GM12878 (cell line): Measurements from ENCODE around the gene RRAS. TPM values are rescaled to one million over a fixed set of nuclear protein-coding genes. Genes with fewer than 3 reads are reported as not detected.
A peak's percentile ranks its signal among the peaks of the same experiment; 100 is the strongest.

Experiments used
- ATAC-seq: fragments of 200-7000 bp; cut with Tn5 transposase; 3 replicates; pipeline ENCODE4 v1.9.1; 2020; ENCODE audit warnings: mild to moderate bottlenecking, moderate library complexity
- BruUV-seq: library from RNA; stranded (reverse); fragments of 400-500 nt; replicated peaks from 2 replicates; lab custom pipeline; 2021; lab: Mats Ljungman, UMichigan
- CTCF ChIA-PET: fragments of 300-600 bp; sonication (Branson Sonifier 250); formaldehyde crosslinking; extraction: SDS; loops from one replicate; lab custom pipeline; 2021; ENCODE audit warnings: inconsistent platforms; lab: Yijun Ruan, JAX
- POLR2A ChIA-PET: fragments of 350-600 bp; formaldehyde crosslinking; extraction: SDS; loops from one replicate; lab custom pipeline; 2021; ENCODE audit warnings: inconsistent platforms; lab: Charles Lee
- RAD21 ChIA-PET: fragments of 300-600 bp; sonication (Branson Sonifier 250); formaldehyde crosslinking; loops from one replicate; lab custom pipeline; 2023; ENCODE audit warnings: antibody characterized with exemption; ENCODE audit not compliant: unreplicated experiment; lab: Charles Lee
- SMC1A ChIA-PET: fragments of 300-600 bp; sonication (Branson Sonifier 250); formaldehyde crosslinking; loops from one replicate; lab custom pipeline; 2023; ENCODE audit not compliant: unreplicated experiment, uncharacterized antibody; lab: Charles Lee
- DNase-seq: peaks from one replicate; pipeline ENCODE4 v3.0.0-alpha.2; 2011; ENCODE audit warnings: low read depth, low spot score
- FAIRE-seq: peaks from 3 replicates; lab custom pipeline; 2011; peaks lifted over from hg19 to GRCh38; lab: Jason Lieb, UNC
- H2AFZ ChIP-seq: 2 replicates; pipeline ENCODE4 v1.6.0; 2011; ENCODE audit warnings: low read depth, low read length, control low read depth; ENCODE audit not compliant: control insufficient read depth
- H3K27ac ChIP-seq: 2 replicates; pipeline ENCODE4 v1.5.1; 2011; ENCODE audit warnings: control low read depth; ENCODE audit not compliant: control insufficient read depth, insufficient read depth
- H3K27me3 ChIP-seq, 2 experiments: replicated peaks in 1 of 2; 2 replicates each; pipeline versions ENCODE4 v1.6.0 to v1.6.1; 2011; ENCODE audit warnings: low read length in 1 of 2; ENCODE audit not compliant: control insufficient read depth in 2 of 2, insufficient read depth in 2 of 2
- H3K36me3 ChIP-seq, 2 experiments: 2 replicates each; pipeline ENCODE4 v1.5.1; 2011; ENCODE audit warnings: low read length in 1 of 2; ENCODE audit not compliant: control insufficient read depth in 2 of 2, insufficient read depth in 2 of 2
- H3K4me1 ChIP-seq: 2 replicates; pipeline ENCODE4 v1.6.1; 2011; ENCODE audit warnings: mild to moderate bottlenecking, low read length, moderate library complexity, mixed read lengths; ENCODE audit not compliant: control insufficient read depth, insufficient read depth
- H3K4me2 ChIP-seq: 2 replicates; pipeline ENCODE4 v1.6.0; 2011; ENCODE audit warnings: control low read depth; ENCODE audit not compliant: control insufficient read depth, insufficient read depth
- H3K4me3 ChIP-seq: fragments of 200-600 bp; sonication (generic); 2 replicates; pipeline ENCODE4 v1.5.1; 2016
- H3K79me2 ChIP-seq: 2 replicates; pipeline ENCODE4 v1.6.0; 2011; ENCODE audit warnings: low read length; ENCODE audit not compliant: control insufficient read depth, insufficient read depth
- H3K9ac ChIP-seq: 2 replicates; pipeline ENCODE4 v1.8.0; 2011; ENCODE audit warnings: low read length, control low read depth, mixed read lengths; ENCODE audit not compliant: control insufficient read depth, insufficient read depth
- H3K9me3 ChIP-seq: replicated peaks from 3 replicates; pipeline ENCODE4 v1.5.1; 2011; ENCODE audit warnings: mild to moderate bottlenecking, low read length; ENCODE audit not compliant: control insufficient read depth, insufficient read depth
- H4K20me1 ChIP-seq: 2 replicates; pipeline ENCODE4 v1.6.0; 2011; ENCODE audit not compliant: control insufficient read depth, insufficient read depth
- BACH1 ChIP-seq: fragments of 450-650 bp; IDR thresholded peaks from 2 replicates; pipeline ENCODE4 v1.6.1; 2017; ENCODE audit warnings: mild to moderate bottlenecking, borderline replicate concordance
- CREM ChIP-seq: IDR thresholded peaks from 2 replicates; pipeline ENCODE4 v1.6.1; 2014; ENCODE audit warnings: antibody characterized with exemption, low read depth
- FOS ChIP-seq: IDR thresholded peaks from 3 replicates; pipeline ENCODE4 v1.6.1; 2011; ENCODE audit warnings: borderline replicate concordance; ENCODE audit not compliant: insufficient read length; ENCODE audit errors: extremely low read depth
- HCFC1 ChIP-seq: fragments of 150-350 bp; IDR thresholded peaks from 2 replicates; pipeline ENCODE4 v1.6.1; 2014; ENCODE audit warnings: low read length
- IRF4 ChIP-seq: IDR thresholded peaks from 2 replicates; pipeline ENCODE4 v1.6.1; 2011; ENCODE audit warnings: low read depth, low read length
- NR2C2 ChIP-seq: IDR thresholded peaks from 2 replicates; pipeline ENCODE4 v1.6.1; 2011; ENCODE audit warnings: borderline replicate concordance, low read depth; ENCODE audit not compliant: control insufficient read depth, insufficient read length
- YY1 ChIP-seq: IDR thresholded peaks from 2 replicates; pipeline ENCODE4 v1.6.1; 2011; ENCODE audit warnings: low read depth, mild to moderate bottlenecking, low read length
- WGBS: methylation state at CpG from one replicate; pipeline ENCODE4 v1.1.6; 2016; ENCODE audit warnings: low lambda C conversion rate; ENCODE audit not compliant: insufficient replicate concordance, insufficient coverage; ENCODE audit errors: missing lambda C conversion rate; 5-methylcytosine and 5-hydroxymethylcytosine counted together
- in situ Hi-C: fragments of 300-500 bp; cut with MboI; formaldehyde crosslinking; loops from 9 replicates; pipeline ENCODE4 v1.14.3; 2018; ENCODE audit warnings: mixed read lengths
- intact Hi-C: fragments of 100-400 bp; cut with micrococcal nuclease; formaldehyde crosslinking; loops from one replicate; pipeline ENCODE4 v1.14.2; 2022; ENCODE audit not compliant: unreplicated experiment
- polyA plus RNA-seq, 11 experiments: library from polyadenylated mRNA; depleted of rRNA in 4 of 11; unstranded in 6 of 11; stranded (reverse) in 5 of 11; fragments of >200 nt; fragmentation: Nextera tagmentation in 4 of 11; fragmentation: Illumina TruSeq in 1 of 11; extraction: Ambion mirVana in 4 of 11; extraction: Trizol in 1 of 11; gene quantifications; 1 replicate in 1 of 11; 2 replicates in 10 of 11; pipeline versions ENCODE4 v1.2.1 to v1.2.3, GENCODE V29; 2011 to 2016; ENCODE audit warnings: inconsistent platforms in 2 of 11, missing spikeins in 2 of 11, low read depth in 1 of 11
- total RNA-seq, 4 experiments: library from RNA; depleted of rRNA in 3 of 4; stranded (reverse); fragments of >200 nt in 3 of 4; fragmentation: Illumina TruSeq in 1 of 4; extraction: Trizol in 1 of 4; gene quantifications; 2 replicates each; pipeline versions ENCODE4 v1.2.1 to v1.2.3, GENCODE V29; 2013 to 2021
- TF ChIP-seq, protein P1 (sequence below): fragments of 450-650 bp; IDR thresholded peaks from 2 replicates; pipeline ENCODE4 v1.6.1; 2017; ENCODE audit warnings: mild to moderate bottlenecking, low read depth, inconsistent platforms; ENCODE audit not compliant: poor library complexity, severe bottlenecking
- TF ChIP-seq, protein P2 (sequence below): IDR thresholded peaks from 2 replicates; pipeline ENCODE4 v1.6.1; 2011; ENCODE audit warnings: borderline replicate concordance, low read depth, mild to moderate bottlenecking, moderate library complexity, low read length; ENCODE audit not compliant: insufficient read depth, poor library complexity, severe bottlenecking
- TF ChIP-seq, protein P3 (sequence below): fragments of 450-650 bp; formaldehyde crosslinking; IDR thresholded peaks from 2 replicates; pipeline ENCODE4 v1.5.0; 2022; ENCODE audit warnings: mild to moderate bottlenecking, missing genetic modification characterization

RRAS gene
- total and polyA plus RNA-seq, 10 of the 15 experiments (the other 5 are each of a cell fraction or from before 2014, with no cell fraction given) = 0.24 to 5.8 (median 1.8) TPM

DNA sequence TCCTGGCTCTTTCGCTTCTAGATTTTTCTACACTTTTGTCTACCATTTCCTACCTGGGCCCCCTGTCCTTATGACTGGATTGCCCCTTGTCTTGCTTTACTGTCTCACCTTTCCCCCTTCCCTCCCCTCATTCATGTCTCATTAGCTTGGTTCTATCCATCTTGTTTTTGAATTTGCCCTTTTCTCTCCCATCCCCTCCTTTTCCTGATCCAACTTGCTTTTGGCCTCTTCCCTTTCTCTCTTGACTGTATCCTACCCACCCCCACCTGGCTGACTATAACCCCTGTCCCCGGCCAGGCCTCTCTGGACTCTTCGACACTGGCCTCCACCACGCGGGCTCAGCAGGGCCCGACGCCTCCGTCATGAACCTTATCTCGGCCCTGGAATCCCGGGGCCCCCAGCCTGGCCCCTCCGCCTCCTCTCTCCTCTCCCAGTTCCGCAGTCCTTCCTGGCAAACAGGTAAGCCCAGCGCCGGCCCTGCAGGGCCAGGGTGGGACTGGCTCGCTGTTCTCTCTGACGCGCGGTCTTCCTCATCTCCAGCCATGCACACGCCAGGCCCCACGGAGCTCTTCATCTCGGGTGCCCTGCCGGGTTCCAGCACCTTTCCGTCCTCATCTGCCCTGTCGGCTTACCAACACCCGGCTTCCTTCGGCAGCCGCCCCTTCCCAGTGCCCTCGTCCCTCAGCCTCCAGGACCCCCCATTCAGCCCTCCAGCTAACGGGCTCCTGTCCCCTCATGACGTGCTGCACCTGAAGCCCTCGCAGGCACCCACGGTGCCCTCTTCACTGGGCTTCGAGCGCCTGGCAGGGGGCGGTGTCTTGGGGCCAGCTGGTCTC, 45.6 kb downstream of the RRAS start:
- DNase-seq = no peak
- in situ Hi-C loops = no loop called here
- H3K9me3 ChIP-seq = no peaks in the 10 kb centered on the region
- H3K9ac ChIP-seq = no peak overlapping the region; the same call in 1 of the 2 replicates
- BruUV-seq = no TSS peak
- POLR2A ChIA-PET = interaction anchor here (0.7 to 4.8 kb wide), 3 partner anchors 47 to 81 kb away, joined by 3 to 49 read pairs (median 37); partner anchors contain the start of genes PRMT1, RRAS and SCAF1
- ATAC-seq = no peak
- H3K36me3 ChIP-seq = peaks cover 0 to 19% of the 10 kb centered on the region in 2 experiments; a peak in 3 of 4 replicates
- peaks cover 28% of the 10 kb centered on the region for H3K79me2 ChIP-seq
- 92% methylated on average over 29 of the region's 35 CpGs for WGBS
- RAD21 ChIA-PET = interaction anchor here (1.8 to 1.9 kb wide), 2 partner anchors 46 to 81 kb away, joined by 8 to 17 read pairs; partner anchors contain the start of gene RRAS
- H3K27ac ChIP-seq = peak overlapping the region; percentile 68; the same call in 1 of the 2 replicates
- peak overlapping the region; percentile 66; the same call in 1 of the 2 replicates for H3K4me3 ChIP-seq
- H3K4me2 ChIP-seq = peak overlapping the region; percentile 77
- H3K27me3 ChIP-seq = no peaks in the 10 kb centered on the region
- H2AFZ ChIP-seq = no peak overlapping the region
- peaks cover 3% of the 10 kb centered on the region; the same call in 1 of the 2 replicates for H4K20me1 ChIP-seq
- intact Hi-C loops = loop anchor here (5.0 kb wide), 1 partner anchor 48 kb away; the partner anchor contains the start of genes RRAS and SCAF1
- SMC1A ChIA-PET = interaction anchor here (1.2 kb wide), 1 partner anchor 24 kb away, joined by 5 read pairs; no protein-coding TSS in a partner anchor
- FAIRE-seq = no peak
- CTCF ChIA-PET = interaction anchor here (0.6 to 2.5 kb wide), 4 partner anchors 24 to 89 kb away, joined by 3 to 17 read pairs (median 4); no protein-coding TSS in a partner anchor
- peaks cover 7% of the 10 kb centered on the region for H3K4me1 ChIP-seq
- TF ChIP-seq FOS = no peak
- no peak for TF ChIP-seq HCFC1
- no peak for TF ChIP-seq BACH1
- TF ChIP-seq, protein P1, sequence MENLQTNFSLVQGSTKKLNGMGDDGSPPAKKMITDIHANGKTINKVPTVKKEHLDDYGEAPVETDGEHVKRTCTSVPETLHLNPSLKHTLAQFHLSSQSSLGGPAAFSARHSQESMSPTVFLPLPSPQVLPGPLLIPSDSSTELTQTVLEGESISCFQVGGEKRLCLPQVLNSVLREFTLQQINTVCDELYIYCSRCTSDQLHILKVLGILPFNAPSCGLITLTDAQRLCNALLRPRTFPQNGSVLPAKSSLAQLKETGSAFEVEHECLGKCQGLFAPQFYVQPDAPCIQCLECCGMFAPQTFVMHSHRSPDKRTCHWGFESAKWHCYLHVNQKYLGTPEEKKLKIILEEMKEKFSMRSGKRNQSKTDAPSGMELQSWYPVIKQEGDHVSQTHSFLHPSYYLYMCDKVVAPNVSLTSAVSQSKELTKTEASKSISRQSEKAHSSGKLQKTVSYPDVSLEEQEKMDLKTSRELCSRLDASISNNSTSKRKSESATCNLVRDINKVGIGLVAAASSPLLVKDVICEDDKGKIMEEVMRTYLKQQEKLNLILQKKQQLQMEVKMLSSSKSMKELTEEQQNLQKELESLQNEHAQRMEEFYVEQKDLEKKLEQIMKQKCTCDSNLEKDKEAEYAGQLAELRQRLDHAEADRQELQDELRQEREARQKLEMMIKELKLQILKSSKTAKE = no peak
- TF ChIP-seq, protein P2, sequence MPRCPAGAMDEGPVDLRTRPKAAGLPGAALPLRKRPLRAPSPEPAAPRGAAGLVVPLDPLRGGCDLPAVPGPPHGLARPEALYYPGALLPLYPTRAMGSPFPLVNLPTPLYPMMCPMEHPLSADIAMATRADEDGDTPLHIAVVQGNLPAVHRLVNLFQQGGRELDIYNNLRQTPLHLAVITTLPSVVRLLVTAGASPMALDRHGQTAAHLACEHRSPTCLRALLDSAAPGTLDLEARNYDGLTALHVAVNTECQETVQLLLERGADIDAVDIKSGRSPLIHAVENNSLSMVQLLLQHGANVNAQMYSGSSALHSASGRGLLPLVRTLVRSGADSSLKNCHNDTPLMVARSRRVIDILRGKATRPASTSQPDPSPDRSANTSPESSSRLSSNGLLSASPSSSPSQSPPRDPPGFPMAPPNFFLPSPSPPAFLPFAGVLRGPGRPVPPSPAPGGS = no peak
- TF ChIP-seq NR2C2 = no peak
- no peak for TF ChIP-seq CREM
- TF ChIP-seq, protein P3, sequence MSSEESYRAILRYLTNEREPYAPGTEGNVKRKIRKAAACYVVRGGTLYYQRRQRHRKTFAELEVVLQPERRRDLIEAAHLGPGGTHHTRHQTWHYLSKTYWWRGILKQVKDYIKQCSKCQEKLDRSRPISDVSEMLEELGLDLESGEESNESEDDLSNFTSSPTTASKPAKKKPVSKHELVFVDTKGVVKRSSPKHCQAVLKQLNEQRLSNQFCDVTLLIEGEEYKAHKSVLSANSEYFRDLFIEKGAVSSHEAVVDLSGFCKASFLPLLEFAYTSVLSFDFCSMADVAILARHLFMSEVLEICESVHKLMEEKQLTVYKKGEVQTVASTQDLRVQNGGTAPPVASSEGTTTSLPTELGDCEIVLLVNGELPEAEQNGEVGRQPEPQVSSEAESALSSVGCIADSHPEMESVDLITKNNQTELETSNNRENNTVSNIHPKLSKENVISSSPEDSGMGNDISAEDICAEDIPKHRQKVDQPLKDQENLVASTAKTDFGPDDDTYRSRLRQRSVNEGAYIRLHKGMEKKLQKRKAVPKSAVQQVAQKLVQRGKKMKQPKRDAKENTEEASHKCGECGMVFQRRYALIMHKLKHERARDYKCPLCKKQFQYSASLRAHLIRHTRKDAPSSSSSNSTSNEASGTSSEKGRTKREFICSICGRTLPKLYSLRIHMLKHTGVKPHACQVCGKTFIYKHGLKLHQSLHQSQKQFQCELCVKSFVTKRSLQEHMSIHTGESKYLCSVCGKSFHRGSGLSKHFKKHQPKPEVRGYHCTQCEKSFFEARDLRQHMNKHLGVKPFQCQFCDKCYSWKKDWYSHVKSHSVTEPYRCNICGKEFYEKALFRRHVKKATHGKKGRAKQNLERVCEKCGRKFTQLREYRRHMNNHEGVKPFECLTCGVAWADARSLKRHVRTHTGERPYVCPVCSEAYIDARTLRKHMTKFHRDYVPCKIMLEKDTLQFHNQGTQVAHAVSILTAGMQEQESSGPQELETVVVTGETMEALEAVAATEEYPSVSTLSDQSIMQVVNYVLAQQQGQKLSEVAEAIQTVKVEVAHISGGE = no peak
- no peak for TF ChIP-seq YY1
- no peak for TF ChIP-seq IRF4
